Motor neuron (in vitro differentiated cells): ENCODE results near the gene TAF6L. TPM values are rescaled to one million over a fixed set of nuclear protein-coding genes. Genes with fewer than 3 reads are reported as not detected.
A peak's percentile ranks its signal among the peaks of the same experiment; 100 is the strongest.

Experiments
- ATAC-seq, 8 experiments: fragments of 200-7000 bp; cut with Tn5 transposase; replicated peaks in 6 of 8; 2 replicates each; pipeline ENCODE4 v1.8.0; 2021; ENCODE audit warnings: mild to moderate bottlenecking in 8 of 8, moderate library complexity in 8 of 8
- H3K27ac ChIP-seq, 2 donors: fragments of 250-450 bp; sonication (Bioruptor Pico); 2 replicates each; pipeline ENCODE4 v1.9.0; 2021; ENCODE audit warnings: antibody characterized with exemption in 2 of 2, mild to moderate bottlenecking in 2 of 2, moderate library complexity in 1 of 2
- H3K4me1 ChIP-seq, 2 donors: fragments of 250-450 bp; sonication (Bioruptor Pico); replicated peaks in 1 of 2; 2 replicates each; pipeline ENCODE4 v1.6.1; 2021; ENCODE audit warnings: antibody characterized with exemption in 2 of 2, mild to moderate bottlenecking in 2 of 2, moderate library complexity in 1 of 2
- H3K4me3 ChIP-seq, 5 donors: fragments of 250-450 bp; sonication (Bioruptor Pico); 2 replicates each; pipeline ENCODE4 v1.9.0; 2021; ENCODE audit warnings: antibody characterized with exemption in 5 of 5, mild to moderate bottlenecking in 5 of 5, moderate library complexity in 4 of 5
- WGBS, 10 experiments: fragments of 450-650 bp; shearing (Covaris generic); methylation state at CpG; one replicate each; pipeline ENCODE4 v1.0.0; 2022; 5-methylcytosine and 5-hydroxymethylcytosine counted together
- in situ Hi-C, 9 experiments: fragments of 400-800 bp; cut with MboI; loops; one replicate each; pipeline ENCODE4 v1.15.0; 2021; ENCODE audit warnings: low sequenced_read_pairs in 9 of 9, low pct_unique_long_range_greater_than_20kb in 2 of 9; ENCODE audit not compliant: unreplicated experiment in 9 of 9
- total RNA-seq, 8 experiments: library from RNA; unstranded; fragments of 300-600 nt; gene quantifications; 2 replicates each; pipeline versions ENCODE4 v1.2.3 to v1.2.4, GENCODE V29; 2022

TAF6L gene
- total RNA-seq, 8 experiments from 2014 or later: 8.7 to 40.6 (median 13.9) TPM

DNA sequence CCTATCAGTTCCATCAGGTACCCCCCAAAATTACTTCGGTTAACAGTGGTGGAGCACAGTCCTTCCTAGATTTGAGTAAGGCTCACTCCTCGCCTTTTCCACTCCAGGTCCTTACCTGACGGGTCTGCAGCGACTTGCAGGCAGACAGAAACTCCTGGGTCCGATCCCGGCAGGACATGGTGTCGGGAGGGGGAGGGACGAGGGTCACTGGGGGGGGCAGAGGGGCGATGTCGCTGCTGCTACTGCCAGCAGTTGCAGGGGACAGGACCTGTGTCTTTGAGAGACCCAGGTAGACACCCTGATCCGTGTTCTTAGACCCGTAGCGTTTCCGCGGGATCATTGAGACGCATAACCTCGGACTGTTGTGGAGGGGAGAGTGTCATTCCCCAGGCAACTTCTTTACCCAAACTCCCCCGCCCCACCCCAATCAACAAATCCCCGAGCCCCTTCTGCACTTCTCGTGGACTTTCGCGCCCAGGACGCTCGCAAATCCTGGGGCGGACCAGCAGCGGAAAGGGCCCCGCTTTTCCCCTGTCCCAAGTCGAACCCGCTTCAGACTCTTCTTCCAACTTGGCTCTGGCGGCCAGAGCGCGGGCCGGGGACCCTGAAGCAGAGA is 59.8 kb downstream of the TAF6L start:
- 0 to 10% (median 0%) methylated on average over 1 to 17 of the region's 33 CpGs; no CpG with 5 or more reads in 3 of the 10 experiments for WGBS, 10 experiments
- H3K4me3 ChIP-seq: peak overlapping the region; percentile 74 to 96 (median 84)
- ATAC-seq: peak in 4 of 8 experiments; percentile 5 to 22 (median 15)
- in situ Hi-C loops: loop anchor here in 1 of 9 experiments (25.0 kb wide), 1 partner anchor 444 kb away; no protein-coding TSS in a partner anchor
- peak overlapping the region; percentile 98 to 99 for H3K27ac ChIP-seq
- peaks cover 6 to 20% of the 10 kb centered on the region in 2 donors for H3K4me1 ChIP-seq

DNA sequence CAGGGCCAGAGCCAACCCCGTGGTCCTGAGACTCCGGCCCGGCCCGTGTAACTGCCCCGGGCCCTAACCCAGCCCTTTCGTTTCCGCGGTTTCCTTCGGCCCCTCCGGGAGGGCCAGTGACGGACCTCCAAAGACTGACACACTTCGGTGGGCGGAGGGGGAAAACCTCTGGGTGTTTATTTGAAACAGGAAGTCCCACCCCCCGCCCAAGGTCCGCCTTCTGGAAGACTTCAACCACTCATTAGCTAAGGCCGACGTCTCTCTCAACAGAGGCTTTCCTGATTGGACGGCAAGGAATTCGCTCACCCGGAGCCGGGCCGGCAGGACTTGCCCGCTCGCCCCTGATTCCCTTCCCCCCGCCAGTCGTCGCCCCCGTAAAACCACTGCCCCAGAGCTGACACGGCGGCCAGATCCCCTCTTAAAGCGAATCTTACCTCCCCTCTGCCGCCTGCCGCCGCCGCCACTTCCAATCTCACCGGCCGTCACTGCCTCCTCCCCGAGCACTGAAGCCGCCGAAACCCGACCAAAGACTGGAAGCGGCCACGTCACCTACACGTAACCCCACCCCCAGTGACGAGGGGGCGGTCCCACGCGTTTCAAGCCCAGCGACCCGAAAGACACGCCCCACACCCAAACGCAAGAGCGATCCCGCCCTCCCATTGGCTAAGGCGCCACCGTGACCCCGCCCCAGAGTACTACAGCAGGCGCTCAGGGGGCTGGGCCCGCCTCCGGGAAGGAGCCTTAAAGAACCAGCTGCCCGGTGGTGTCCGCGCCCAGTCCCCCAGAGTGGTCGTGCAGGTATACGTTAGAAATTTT is 60.5 kb downstream of the TAF6L start, which contains the start of gene STX5:
STX5 (minus strand) TSS at position 532 of the 816 bp plus-strand sequence. CDS start 808 bp downstream, outside the sequence.
- in situ Hi-C loops: loop anchor here in 1 of 9 experiments (25.0 kb wide), 1 partner anchor 444 kb away; no protein-coding TSS in a partner anchor
- peak; percentile 75 to 91 (median 88) for ATAC-seq
- WGBS, 10 experiments: 0% methylated on average over 1 to 5 of the region's 65 CpGs; no CpG with 5 or more reads in 5 of the 10 experiments
- peak within 1 kb of the TSS; percentile 74 to 96 (median 84) for H3K4me3 ChIP-seq
- H3K4me1 ChIP-seq: peaks cover 6 to 20% of the 10 kb centered on the region in 2 donors
- peak within 1 kb of the TSS; percentile 98 to 99 for H3K27ac ChIP-seq

DNA sequence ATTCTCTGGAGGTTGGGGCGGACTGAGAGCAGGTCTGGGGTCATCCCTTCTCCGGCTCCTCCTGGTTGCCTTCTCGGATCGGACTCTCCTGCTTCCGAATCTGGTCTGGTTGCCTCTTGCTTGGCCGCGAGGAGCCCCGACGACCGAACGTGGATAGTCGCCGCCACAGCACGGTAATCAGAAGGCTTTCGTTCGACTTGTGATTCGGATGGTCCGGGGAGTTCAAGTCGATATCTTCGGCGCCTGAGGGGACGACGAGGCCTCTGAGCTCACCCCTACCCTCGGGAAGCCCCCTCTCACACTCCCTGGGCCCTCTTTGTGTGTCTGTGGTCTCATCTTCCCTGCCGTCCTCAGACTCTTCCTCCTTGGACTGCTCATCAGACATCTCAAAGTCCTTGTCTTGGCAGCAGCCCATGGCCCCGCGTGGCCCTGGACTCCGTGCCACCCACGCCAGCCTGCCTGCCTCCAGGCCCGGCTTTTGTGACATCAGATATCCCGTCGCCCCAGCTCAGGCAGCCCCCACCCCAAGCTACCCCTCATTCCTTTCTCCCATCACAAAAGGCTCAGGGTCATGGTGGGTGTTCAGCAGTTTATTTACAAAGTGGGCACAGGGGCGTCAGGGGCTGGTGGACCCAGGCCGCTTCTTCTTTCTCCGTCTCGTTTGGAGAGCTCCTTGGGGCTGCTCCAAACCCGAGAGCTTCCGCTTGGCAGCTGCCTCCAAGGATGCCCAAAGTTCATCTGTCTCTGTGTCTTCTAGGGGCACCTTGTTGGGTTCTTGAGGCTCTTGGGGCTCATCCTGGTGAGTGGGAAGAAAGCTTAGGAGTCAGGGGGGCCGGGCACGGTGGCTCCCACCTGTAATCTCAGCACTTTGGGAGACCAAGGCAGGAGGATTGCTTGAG is 61.4 kb downstream of the TAF6L start, which contains the start of gene TEX54:
TEX54 (minus strand) TSS at position 506 of the 899 bp plus-strand sequence.
- Histone ChIP-seq H3K4me1 (peaks cover 6 to 20% of the 10 kb centered on the region in 2 donors), H3K4me3 (peak within 1 kb of the TSS; percentile 74 to 96 (median 84)), H3K27ac (peak within 1 kb of the TSS; percentile 98 to 99)
- WGBS, 10 experiments: 0 to 100% (median 40%) methylated on average over 1 to 19 of the region's 40 CpGs; no CpG with 5 or more reads in 2 of the 10 experiments
- in situ Hi-C loops: loop anchor here in 1 of 9 experiments (25.0 kb wide), 1 partner anchor 445 kb away; no protein-coding TSS in a partner anchor
- peak; percentile 1 to 13 (median 4) for ATAC-seq

DNA sequence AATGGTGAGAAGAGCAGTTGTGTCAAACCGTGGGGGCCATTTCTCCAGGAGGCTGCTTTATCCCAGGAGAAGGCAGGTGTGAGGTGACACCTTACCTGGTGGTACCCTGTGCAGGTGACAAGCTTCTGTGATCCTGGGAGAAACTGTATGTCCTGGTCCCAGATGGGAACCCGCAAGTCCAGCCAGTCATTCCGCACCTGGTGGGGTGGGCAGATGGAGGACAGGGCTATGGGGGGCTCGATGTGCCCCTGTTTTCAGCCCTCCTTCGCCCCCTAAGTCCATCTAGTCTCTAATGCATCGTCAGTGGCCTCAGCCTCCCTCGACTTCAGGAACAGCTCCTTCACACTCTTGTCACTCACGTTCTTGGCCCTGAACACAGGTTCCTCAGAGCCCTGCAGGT is 64.1 kb downstream of the TAF6L start:
- Histone ChIP-seq H3K27ac (no peak overlapping the region), H3K4me3 (no peak overlapping the region), H3K4me1 (peaks cover 10 to 19% of the 10 kb centered on the region in 2 donors)
- no peak for ATAC-seq
- 82 to 100% (median 86%) methylated on average over 1 to 7 of the region's 8 CpGs; no CpG with 5 or more reads in 5 of the 10 experiments for WGBS, 10 experiments
- in situ Hi-C loops: loop anchor here in 1 of 9 experiments (25.0 kb wide), 1 partner anchor 448 kb away; no protein-coding TSS in a partner anchor

Other genes starting within 250 kb of the TAF6L start
- gene AHNAK, start 224.6 kb upstream of the TAF6L start, total RNA-seq: 10 to 100 TPM in 4 of 8 experiments, 1 to 10 TPM in 4; 1.2 to 93.7 (median 13.5) TPM
- gene EEF1G, start 197.5 kb upstream of the TAF6L start, total RNA-seq: 1,000 to 10,000 TPM; 1,525 to 3,247 (median 2,152) TPM
- 10 to 100 TPM; 11.5 to 24.4 (median 17.3) TPM for gene TUT1, start 179.9 kb upstream of the TAF6L start, total RNA-seq
- gene MTA2, start 169.5 kb upstream of the TAF6L start, total RNA-seq: 100 to 1,000 TPM in 3 of 8 experiments, 10 to 100 TPM in 5; 49.1 to 146 (median 83.3) TPM
- 10 to 100 TPM in 4 of 8 experiments, 1 to 10 TPM in 4; 1.4 to 56.9 (median 10.0) TPM for gene EML3, start 158.6 kb upstream of the TAF6L start, total RNA-seq
- gene ROM1, start 158.1 kb upstream of the TAF6L start, total RNA-seq: 10 to 100 TPM in 1 of 8 experiments, 1 to 10 TPM in 6, under 1 TPM in 1; 0.49 to 14.5 (median 4.8) TPM
- 10 to 100 TPM; 28.6 to 56.5 (median 37.0) TPM for gene B3GAT3, start 149.4 kb upstream of the TAF6L start, total RNA-seq
- 100 to 1,000 TPM in 7 of 8 experiments, 10 to 100 TPM in 1; 97.8 to 296 (median 172) TPM for gene GANAB, start 124.8 kb upstream of the TAF6L start, total RNA-seq
- gene INTS5, start 118.1 kb upstream of the TAF6L start, total RNA-seq: 10 to 100 TPM; 10.8 to 24.8 (median 17.9) TPM
- gene C11orf98, start 106.2 kb upstream of the TAF6L start, total RNA-seq: 100 to 1,000 TPM in 4 of 8 experiments, 10 to 100 TPM in 4; 51.9 to 159 (median 95.0) TPM
- gene CSKMT, start 106.1 kb upstream of the TAF6L start, total RNA-seq: 10 to 100 TPM; 25.7 to 90.2 (median 37.9) TPM
- gene UQCC3, start 99.7 kb upstream of the TAF6L start, total RNA-seq: 10 to 100 TPM in 5 of 8 experiments, 1 to 10 TPM in 3; 7.9 to 17.7 (median 10.3) TPM
- 10 to 100 TPM in 3 of 8 experiments, 1 to 10 TPM in 5; 2.8 to 32.4 (median 4.6) TPM for gene LBHD1, start 99.1 kb upstream of the TAF6L start, total RNA-seq
- gene UBXN1, start 92.3 kb upstream of the TAF6L start, total RNA-seq: 100 to 1,000 TPM in 7 of 8 experiments, 10 to 100 TPM in 1; 95.5 to 132 (median 123) TPM
- gene LRRN4CL, start 81.9 kb upstream of the TAF6L start, total RNA-seq: 1 to 10 TPM in 2 of 8 experiments, under 1 TPM in 6; 0.33 to 9.3 (median 0.49) TPM
- gene BSCL2, start 64.0 kb upstream of the TAF6L start, total RNA-seq: 100 to 1,000 TPM in 6 of 8 experiments, 10 to 100 TPM in 2; 55.0 to 446 (median 341) TPM
- gene GNG3, start 63.7 kb upstream of the TAF6L start, total RNA-seq: 100 to 1,000 TPM in 5 of 8 experiments, under 1 TPM in 3; 0.61 to 171 (median 111) TPM
- gene HNRNPUL2, start 43.9 kb upstream of the TAF6L start, total RNA-seq: 10 to 100 TPM; 13.4 to 55.2 (median 27.8) TPM
- gene TTC9C, start 42.9 kb upstream of the TAF6L start, total RNA-seq: 10 to 100 TPM; 41.6 to 67.2 (median 48.7) TPM
- gene ZBTB3, start 17.2 kb upstream of the TAF6L start, total RNA-seq: 10 to 100 TPM in 3 of 8 experiments, 1 to 10 TPM in 5; 7.4 to 12.8 (median 9.5) TPM
- 100 to 1,000 TPM in 6 of 8 experiments, 10 to 100 TPM in 2; 83.4 to 178 (median 115) TPM for gene POLR2G, start 9.8 kb upstream of the TAF6L start, total RNA-seq
- gene TMEM179B, start 16.0 kb downstream of the TAF6L start, total RNA-seq: 100 to 1,000 TPM in 1 of 8 experiments, 10 to 100 TPM in 7; 17.6 to 125 (median 42.2) TPM
- 10 to 100 TPM; 13.6 to 31.3 (median 25.3) TPM for gene TMEM223, start 20.6 kb downstream of the TAF6L start, total RNA-seq
- gene NXF1, start 34.0 kb downstream of the TAF6L start, total RNA-seq: 10 to 100 TPM; 22.4 to 86.6 (median 45.4) TPM
- 10 to 100 TPM; 26.2 to 54.3 (median 33.9) TPM for gene STX5, start 60.7 kb downstream of the TAF6L start, total RNA-seq
- 1 to 10 TPM in 6 of 8 experiments, not detected in 2; 1.3 to 5.7 (median 2.1) TPM for gene TEX54, start 61.4 kb downstream of the TAF6L start, total RNA-seq
- 100 to 1,000 TPM in 1 of 8 experiments, 10 to 100 TPM in 7; 41.4 to 110 (median 81.7) TPM for gene WDR74, start 68.2 kb downstream of the TAF6L start, total RNA-seq
- gene SLC3A2, start 109.5 kb downstream of the TAF6L start, total RNA-seq: 100 to 1,000 TPM in 7 of 8 experiments, 10 to 100 TPM in 1; 97.8 to 428 (median 211) TPM
- under 1 TPM in 6 of 8 experiments, not detected in 2; 0.04 to 0.81 (median 0.19) TPM for gene CHRM1, start 150.0 kb downstream of the TAF6L start, total RNA-seq
- gene SLC22A6, start 213.6 kb downstream of the TAF6L start, total RNA-seq: 1 to 10 TPM in 1 of 8 experiments, under 1 TPM in 2, not detected in 5; 0.17 to 3.9 (median 0.38) TPM
- 1 to 10 TPM in 1 of 8 experiments, under 1 TPM in 6, not detected in 1; under 0.01 to 1.3 (median 0.23) TPM for gene SLC22A8, start 244.4 kb downstream of the TAF6L start, total RNA-seq